C4-2B (cell line): ENCODE measurements around the gene USP49.

Source experiments
- ZFX ChIP-seq: fragments of 450-650 bp; IDR thresholded peaks from 2 replicates; pipeline ENCODE4 v1.6.1; 2017
- TF ChIP-seq, protein P1 (sequence below): fragments of 450-650 bp; conservative IDR thresholded peaks from 2 replicates; pipeline ENCODE4 v1.5.1; 2017; ENCODE audit warnings: mild to moderate bottlenecking

DNA sequence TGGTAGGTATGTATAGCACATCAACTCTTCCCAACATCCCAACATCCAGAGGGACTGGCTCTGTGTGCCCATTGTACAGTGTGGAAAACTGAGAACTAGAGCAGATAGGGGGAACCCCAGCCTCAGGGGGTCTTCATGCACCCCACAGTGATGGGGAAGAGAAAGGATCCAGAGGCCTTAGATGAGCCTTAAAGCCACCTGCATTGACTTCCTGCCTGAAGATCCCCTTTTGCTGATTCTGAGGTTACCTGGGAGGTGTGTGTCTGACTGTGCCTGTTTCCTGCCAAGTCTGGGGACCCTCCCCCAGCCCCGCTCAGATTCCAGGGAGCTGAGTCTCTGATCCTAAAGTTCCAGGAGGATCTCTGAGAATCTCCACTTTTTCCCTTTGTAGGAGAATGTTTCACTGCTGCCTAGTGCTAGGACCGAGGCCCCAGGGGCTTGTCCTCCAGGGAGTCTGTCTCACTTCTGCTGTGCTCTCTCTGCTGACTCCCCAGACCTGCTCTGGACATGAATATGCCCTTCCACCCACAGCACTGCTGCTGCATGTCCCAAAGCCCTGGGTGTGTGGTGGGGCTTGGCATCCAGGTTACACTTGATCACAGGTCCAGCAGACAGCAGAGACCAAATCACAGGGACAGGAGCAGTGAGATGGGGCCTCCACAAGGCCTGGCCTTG is 135.1 kb downstream of the USP49 start:
- TF ChIP-seq, protein P1, sequence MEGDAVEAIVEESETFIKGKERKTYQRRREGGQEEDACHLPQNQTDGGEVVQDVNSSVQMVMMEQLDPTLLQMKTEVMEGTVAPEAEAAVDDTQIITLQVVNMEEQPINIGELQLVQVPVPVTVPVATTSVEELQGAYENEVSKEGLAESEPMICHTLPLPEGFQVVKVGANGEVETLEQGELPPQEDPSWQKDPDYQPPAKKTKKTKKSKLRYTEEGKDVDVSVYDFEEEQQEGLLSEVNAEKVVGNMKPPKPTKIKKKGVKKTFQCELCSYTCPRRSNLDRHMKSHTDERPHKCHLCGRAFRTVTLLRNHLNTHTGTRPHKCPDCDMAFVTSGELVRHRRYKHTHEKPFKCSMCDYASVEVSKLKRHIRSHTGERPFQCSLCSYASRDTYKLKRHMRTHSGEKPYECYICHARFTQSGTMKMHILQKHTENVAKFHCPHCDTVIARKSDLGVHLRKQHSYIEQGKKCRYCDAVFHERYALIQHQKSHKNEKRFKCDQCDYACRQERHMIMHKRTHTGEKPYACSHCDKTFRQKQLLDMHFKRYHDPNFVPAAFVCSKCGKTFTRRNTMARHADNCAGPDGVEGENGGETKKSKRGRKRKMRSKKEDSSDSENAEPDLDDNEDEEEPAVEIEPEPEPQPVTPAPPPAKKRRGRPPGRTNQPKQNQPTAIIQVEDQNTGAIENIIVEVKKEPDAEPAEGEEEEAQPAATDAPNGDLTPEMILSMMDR, result no peak
- TF ChIP-seq ZFX, result no peak
